ENCODE data around the gene INHBC.

DNA sequence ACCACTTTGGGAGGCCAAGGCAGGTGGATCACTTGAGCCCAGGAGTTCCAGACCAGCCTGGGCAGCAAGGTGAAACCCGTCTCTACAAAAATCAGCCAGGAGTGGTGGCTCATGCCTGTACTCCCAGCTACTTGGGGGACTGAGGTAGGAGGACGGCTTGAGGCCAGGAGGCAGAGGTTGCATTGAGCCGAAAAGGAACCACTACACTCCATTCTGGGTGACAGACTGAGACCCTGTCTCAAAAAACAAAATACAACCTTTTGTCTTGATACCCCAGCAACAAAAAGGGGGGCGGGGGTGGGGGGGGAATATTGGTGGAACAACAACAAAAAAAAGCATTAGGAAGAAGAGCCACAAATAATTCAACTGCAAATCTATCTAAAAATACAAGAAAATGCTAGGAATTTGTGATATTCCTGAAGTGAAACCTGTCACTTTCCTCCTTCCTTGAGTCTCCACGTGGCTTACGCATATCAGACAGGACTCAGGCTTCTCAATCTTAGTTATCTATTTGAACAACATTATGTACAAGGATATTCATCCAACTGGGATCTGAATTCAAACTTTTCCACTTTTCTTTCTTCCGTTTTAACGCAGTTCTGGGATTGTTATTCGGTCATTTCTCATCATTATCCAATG is 5.0 kb upstream of the INHBC start:
- no peak for TF ChIP-seq POLR2A (IDR thresholded peaks at IDR 0.05)
- TF ChIP-seq, protein P1, sequence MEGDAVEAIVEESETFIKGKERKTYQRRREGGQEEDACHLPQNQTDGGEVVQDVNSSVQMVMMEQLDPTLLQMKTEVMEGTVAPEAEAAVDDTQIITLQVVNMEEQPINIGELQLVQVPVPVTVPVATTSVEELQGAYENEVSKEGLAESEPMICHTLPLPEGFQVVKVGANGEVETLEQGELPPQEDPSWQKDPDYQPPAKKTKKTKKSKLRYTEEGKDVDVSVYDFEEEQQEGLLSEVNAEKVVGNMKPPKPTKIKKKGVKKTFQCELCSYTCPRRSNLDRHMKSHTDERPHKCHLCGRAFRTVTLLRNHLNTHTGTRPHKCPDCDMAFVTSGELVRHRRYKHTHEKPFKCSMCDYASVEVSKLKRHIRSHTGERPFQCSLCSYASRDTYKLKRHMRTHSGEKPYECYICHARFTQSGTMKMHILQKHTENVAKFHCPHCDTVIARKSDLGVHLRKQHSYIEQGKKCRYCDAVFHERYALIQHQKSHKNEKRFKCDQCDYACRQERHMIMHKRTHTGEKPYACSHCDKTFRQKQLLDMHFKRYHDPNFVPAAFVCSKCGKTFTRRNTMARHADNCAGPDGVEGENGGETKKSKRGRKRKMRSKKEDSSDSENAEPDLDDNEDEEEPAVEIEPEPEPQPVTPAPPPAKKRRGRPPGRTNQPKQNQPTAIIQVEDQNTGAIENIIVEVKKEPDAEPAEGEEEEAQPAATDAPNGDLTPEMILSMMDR (IDR thresholded peaks at IDR 0.05), result no peak
